Adrenal gland (tissue), 19 donors: ENCODE measurements around the gene TPD52L1. TPM values are rescaled to one million over a fixed set of nuclear protein-coding genes. Genes with fewer than 3 reads are reported as not detected.

Source experiments
- DNase-seq, 7 donors: peaks; one replicate each; pipeline ENCODE4 v3.0.0-alpha.2; 2019 to 2020
- H3K27ac ChIP-seq, 5 donors: fragments of 200-600 bp; sonication (generic) in 4 of 5; 1 replicate in 3 of 5; 2 replicates in 2 of 5; pipeline versions ENCODE4 v1.5.1 to v1.8.0; 2016 to 2020; ENCODE audit warnings: mild to moderate bottlenecking in 1 of 5
- H3K27me3 ChIP-seq: fragments of 200-600 bp; 2 replicates; pipeline ENCODE4 v1.8.0; 2021
- H3K36me3 ChIP-seq, 2 donors: fragments of 200-600 bp; replicated peaks in 1 of 2; 1 replicate in 1 of 2; 2 replicates in 1 of 2; pipeline versions ENCODE4 v1.5.1 to v1.8.0; 2018 to 2022
- H3K4me1 ChIP-seq, 2 donors: fragments of 200-600 bp; replicated peaks in 1 of 2; 1 replicate in 1 of 2; 2 replicates in 1 of 2; pipeline versions ENCODE4 v1.5.1 to v1.8.0; 2018 to 2021
- H3K4me3 ChIP-seq, 4 donors: fragments of 200-600 bp; sonication (generic) in 3 of 4; one replicate each; pipeline ENCODE4 v1.5.1; 2016 to 2018
- H3K9me3 ChIP-seq, 3 donors: fragments of 200-600 bp; sonication (generic) in 1 of 3; replicated peaks in 1 of 3; 1 replicate in 2 of 3; 2 replicates in 1 of 3; pipeline versions ENCODE4 v1.5.1 to v1.8.0; 2016 to 2021
- POLR2A ChIP-seq, 2 donors: fragments of 450-650 bp; IDR thresholded peaks; one replicate each; pipeline ENCODE4 v1.6.1; 2017; ENCODE audit warnings: antibody characterized with exemption in 2 of 2, mild to moderate bottlenecking in 2 of 2, moderate library complexity in 1 of 2
- WGBS, 4 donors: extraction: QIAGEN DNeasy Blood & Tissue Kit in 2 of 4; methylation state at CpG; one replicate each; pipeline versions ENCODE4 v1.1.5 to v1.1.7; 2013 to 2017; 5-methylcytosine and 5-hydroxymethylcytosine counted together
- intact Hi-C, 2 donors: fragments of 100-400 bp; cut with DNase I; formaldehyde crosslinking; loops; one replicate each; pipeline versions ENCODE4 v1.14.1 to v1.15.0; 2022 to 2023
- long read RNA-seq, 10 donors: library from polyadenylated mRNA in 3 of 10; unstranded in 2 of 10; stranded (forward) in 1 of 10; transcript quantifications; one replicate each; pipeline ENCODE4 v2.0.0 and lab custom pipeline, GENCODE V29; 2021 to 2026
- polyA plus RNA-seq, 3 donors: library from polyadenylated mRNA; stranded (reverse); fragments of 200-250 nt in 2 of 3; fragments of 350-450 nt in 1 of 3; fragmentation: Illumina TruSeq in 1 of 3; extraction: RNeasy Lipid Tissue Mini Kit (QIAGEN cat#74804) in 1 of 3; gene quantifications; one replicate each; pipeline ENCODE4 v1.2.3, GENCODE V29; 2013 to 2014
- total RNA-seq, 9 donors: library from RNA; depleted of rRNA in 4 of 9; stranded (reverse); fragments of >200 nt in 4 of 9; fragments of 120-200 nt in 1 of 9; fragmentation: NEBNext Ultra II Directional in 1 of 9; extraction: Animal tissue kit (Norgen Biotek cat#: 25700) in 1 of 9; gene quantifications; one replicate each; pipeline versions ENCODE4 v1.1.0 to v1.2.4, GENCODE V29; 2013 to 2023
- TF ChIP-seq, protein P1 (sequence below), 6 experiments: fragments of 450-650 bp in 4 of 6; fragments of 200-600 bp in 2 of 6; sonication (generic) in 1 of 6; IDR thresholded peaks; 1 replicate in 5 of 6; 2 replicates in 1 of 6; pipeline versions ENCODE4 v1.5.1 to v1.8.0; 2016 to 2021; ENCODE audit warnings: antibody characterized with exemption in 6 of 6, mild to moderate bottlenecking in 2 of 6, moderate library complexity in 1 of 6
- donor health status: healthy with polysubstance abuse.
- donor health status: Bipolar disorder and iron deficiency.
- donor health status: DM: yes; HTN: yes; CAD: no.
- donor health status: DM: no; HTN: no; CAD: no.
- donor health status: DM: no; HTN: no; CAD: no.
- donor health status: DM: yes; HTN: yes; CAD: no.

The TPD52L1 gene
- 1,000 to 10,000 TPM in 3 of 9 donors, 100 to 1,000 TPM in 5, 10 to 100 TPM in 1; 37.0 to 2,041 (median 627) TPM for total RNA-seq
- 100 to 1,000 TPM; 224 to 254 (median 226) TPM for polyA plus RNA-seq
- long read RNA-seq, donor 1, transcript TPD52L1-206 (4 exons, 915 nt), result minor isoform, 6 of 18 reads
- long read RNA-seq, donor 1, transcript TPD52L1-202 (5 exons, 2,147 nt), result major isoform, 7 of 18 reads
- long read RNA-seq, donor 1, partial matches to known transcripts, result 0 of 18 reads
- long read RNA-seq, donor 1, other reads (novel, unspliced or antisense), result 0 of 18 reads
- long read RNA-seq, donor 2, transcript TPD52L1-202 (5 exons, 2,147 nt), result major isoform, 10 of 16 reads
- long read RNA-seq, donor 2, partial matches to known transcripts, result 0 of 16 reads
- long read RNA-seq, donor 2, other reads (novel, unspliced or antisense), result 0 of 16 reads
- long read RNA-seq, donor 3, transcript TPD52L1-216 (1 exons, 2,486 nt), result minor isoform, 5 of 152 reads
- long read RNA-seq, donor 3, transcript TPD52L1-202 (5 exons, 2,147 nt), result major isoform, 7 of 152 reads
- long read RNA-seq, donor 3, partial matches to known transcripts, result 39 of 152 reads
- long read RNA-seq, donor 3, other reads (novel, unspliced or antisense), result 95 of 152 reads
- long read RNA-seq, donor 4, transcript TPD52L1-207 (6 exons, 999 nt), result minor isoform, 24 of 607 reads
- long read RNA-seq, donor 4, transcript TPD52L1-213 (7 exons, 2,356 nt), result minor isoform, 193 of 607 reads
- long read RNA-seq, donor 4, transcript TPD52L1-202 (5 exons, 2,147 nt), result major isoform, 236 of 607 reads
- long read RNA-seq, donor 4, transcript TPD52L1-203 (6 exons, 1,308 nt), result minor isoform, 89 of 607 reads
- long read RNA-seq, donor 4, partial matches to known transcripts, result 7 of 607 reads
- long read RNA-seq, donor 4, other reads (novel, unspliced or antisense), result 27 of 607 reads
- long read RNA-seq, donor 5, transcript TPD52L1-207 (6 exons, 999 nt), result minor isoform, 21 of 653 reads
- long read RNA-seq, donor 5, transcript TPD52L1-203 (6 exons, 1,308 nt), result minor isoform, 124 of 653 reads
- long read RNA-seq, donor 5, transcript TPD52L1-202 (5 exons, 2,147 nt), result minor isoform, 212 of 653 reads
- long read RNA-seq, donor 5, transcript TPD52L1-213 (7 exons, 2,356 nt), result major isoform, 230 of 653 reads
- long read RNA-seq, donor 5, partial matches to known transcripts, result 2 of 653 reads
- long read RNA-seq, donor 5, other reads (novel, unspliced or antisense), result 20 of 653 reads
- long read RNA-seq, donor 6, transcript TPD52L1-202 (5 exons, 2,147 nt), result major isoform, 168 of 484 reads
- long read RNA-seq, donor 6, transcript TPD52L1-203 (6 exons, 1,308 nt), result minor isoform, 85 of 484 reads
- long read RNA-seq, donor 6, transcript TPD52L1-207 (6 exons, 999 nt), result minor isoform, 22 of 484 reads
- long read RNA-seq, donor 6, transcript TPD52L1-213 (7 exons, 2,356 nt), result minor isoform, 149 of 484 reads
- long read RNA-seq, donor 6, partial matches to known transcripts, result 9 of 484 reads
- long read RNA-seq, donor 6, other reads (novel, unspliced or antisense), result 30 of 484 reads
- long read RNA-seq, donor 7, partial matches to known transcripts, result 0 of 8 reads
- long read RNA-seq, donor 7, other reads (novel, unspliced or antisense), result 0 of 8 reads
- long read RNA-seq, donor 8, transcript TPD52L1-202 (5 exons, 2,147 nt), result major isoform, 6 of 20 reads
- long read RNA-seq, donor 8, partial matches to known transcripts, result 0 of 20 reads
- long read RNA-seq, donor 8, other reads (novel, unspliced or antisense), result 0 of 20 reads
- long read RNA-seq, donor 9, transcript TPD52L1-216 (1 exons, 2,486 nt), result major isoform, 8 of 153 reads
- long read RNA-seq, donor 9, partial matches to known transcripts, result 36 of 153 reads
- long read RNA-seq, donor 9, other reads (novel, unspliced or antisense), result 97 of 153 reads
- long read RNA-seq, donor 10, partial matches to known transcripts, result 0 of 8 reads
- long read RNA-seq, donor 10, other reads (novel, unspliced or antisense), result 0 of 8 reads

GRCh38 chr6:125153391-125154117 lies at the start of gene TPD52L1:
Gene TPD52L1 (plus strand): TSS chr6:125153773. CDS start chr6:125153952, 179 bp downstream.
- Histone ChIP-seq H3K4me1 (peaks cover 32 to 33% of the 10 kb centered on the region in 2 donors), H3K9me3 (no peaks in the 10 kb centered on the region), H3K4me3 (peak within 1 kb of the TSS; percentile 68 to 97 (median 87)), H3K36me3 (no peaks in the 10 kb centered on the region), H3K27ac (peak within 1 kb of the TSS; percentile 50 to 91 (median 91)), H3K27me3 (no peaks in the 10 kb centered on the region)
- TF ChIP-seq POLR2A (IDR thresholded peaks at IDR 0.05), result peak; percentile 40 to 88
- TF ChIP-seq, protein P1, sequence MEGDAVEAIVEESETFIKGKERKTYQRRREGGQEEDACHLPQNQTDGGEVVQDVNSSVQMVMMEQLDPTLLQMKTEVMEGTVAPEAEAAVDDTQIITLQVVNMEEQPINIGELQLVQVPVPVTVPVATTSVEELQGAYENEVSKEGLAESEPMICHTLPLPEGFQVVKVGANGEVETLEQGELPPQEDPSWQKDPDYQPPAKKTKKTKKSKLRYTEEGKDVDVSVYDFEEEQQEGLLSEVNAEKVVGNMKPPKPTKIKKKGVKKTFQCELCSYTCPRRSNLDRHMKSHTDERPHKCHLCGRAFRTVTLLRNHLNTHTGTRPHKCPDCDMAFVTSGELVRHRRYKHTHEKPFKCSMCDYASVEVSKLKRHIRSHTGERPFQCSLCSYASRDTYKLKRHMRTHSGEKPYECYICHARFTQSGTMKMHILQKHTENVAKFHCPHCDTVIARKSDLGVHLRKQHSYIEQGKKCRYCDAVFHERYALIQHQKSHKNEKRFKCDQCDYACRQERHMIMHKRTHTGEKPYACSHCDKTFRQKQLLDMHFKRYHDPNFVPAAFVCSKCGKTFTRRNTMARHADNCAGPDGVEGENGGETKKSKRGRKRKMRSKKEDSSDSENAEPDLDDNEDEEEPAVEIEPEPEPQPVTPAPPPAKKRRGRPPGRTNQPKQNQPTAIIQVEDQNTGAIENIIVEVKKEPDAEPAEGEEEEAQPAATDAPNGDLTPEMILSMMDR (IDR thresholded peaks at IDR 0.05), result peak; percentile 74 to 93 (median 80)
- intact Hi-C loops, result loop anchor here (5.0 to 10.0 kb wide), 3 partner anchors 51 to 154 kb away; no protein-coding TSS in a partner anchor
- WGBS, 4 donors, result 0 to 1% (median 1%) methylated on average over 21 to 47 of the region's 47 CpGs
- peak; percentile 90 to 94 (median 92) for DNase-seq

DNA sequence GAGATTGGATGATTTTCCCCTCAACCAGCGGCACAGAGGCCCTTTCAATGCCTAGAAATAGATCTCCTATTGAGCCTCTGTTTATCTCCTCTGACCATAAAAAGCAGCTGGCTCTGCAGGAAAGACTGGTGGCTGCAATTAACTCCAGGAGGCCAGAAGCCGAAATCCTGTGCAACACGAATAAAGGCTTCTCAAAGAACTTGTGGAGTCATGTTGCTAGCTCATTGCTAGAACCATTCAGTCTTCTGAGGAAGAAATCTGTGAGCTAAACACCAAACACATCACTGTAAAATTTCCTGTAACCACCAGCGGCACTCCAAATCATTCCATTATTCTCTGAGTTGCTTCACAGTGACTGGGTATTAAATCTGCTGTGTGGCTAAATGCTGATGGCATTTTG lies 49.1 kb upstream of the TPD52L1 start:
- TF ChIP-seq POLR2A (IDR thresholded peaks at IDR 0.05), result no peak
- TF ChIP-seq, protein P1 (IDR thresholded peaks at IDR 0.05), result no peak
- intact Hi-C loops, result no loop called here
- H3K36me3 ChIP-seq, result no peaks in the 10 kb centered on the region

GRCh38 chr6:125107048-125107447 lies 46.5 kb upstream of the TPD52L1 start:
- Histone ChIP-seq H3K4me3 (no peak overlapping the region), H3K27ac (no peak overlapping the region), H3K36me3 (no peaks in the 10 kb centered on the region), H3K9me3 (peaks cover 0 to 11% (median 4%) of the 10 kb centered on the region in 3 donors), H3K27me3 (no peaks in the 10 kb centered on the region), H3K4me1 (no peaks in the 10 kb centered on the region)
- TF ChIP-seq, protein P1 (IDR thresholded peaks at IDR 0.05), result no peak
- TF ChIP-seq POLR2A (IDR thresholded peaks at IDR 0.05), result no peak
- 86 to 96% (median 90%) methylated on average over 5 of the region's 5 CpGs for WGBS, 4 donors
- intact Hi-C loops, result no loop called here
- DNase-seq, result no peak

More for the DNA sequence above, 49.1 kb upstream of the TPD52L1 start:
- 51 to 71% (median 68%) methylated on average over 4 of the region's 4 CpGs for WGBS, 4 donors
- Histone ChIP-seq H3K27ac (no peak overlapping the region), H3K4me1 (peaks cover 3 to 6% of the 10 kb centered on the region in 2 donors), H3K27me3 (no peaks in the 10 kb centered on the region), H3K9me3 (peaks cover 0 to 2% (median 0%) of the 10 kb centered on the region in 3 donors), H3K4me3 (no peak overlapping the region)
- DNase-seq, result no peak
